LNCAP (cell line): ENCODE data around the gene MYL5.

Experiments
- CTCF ChIP-seq: fragments of 450-650 bp; IDR thresholded peaks from 2 replicates; pipeline ENCODE4 v1.5.1; 2017; ENCODE audit warnings: mild to moderate bottlenecking

Gene MYL5

DNA sequence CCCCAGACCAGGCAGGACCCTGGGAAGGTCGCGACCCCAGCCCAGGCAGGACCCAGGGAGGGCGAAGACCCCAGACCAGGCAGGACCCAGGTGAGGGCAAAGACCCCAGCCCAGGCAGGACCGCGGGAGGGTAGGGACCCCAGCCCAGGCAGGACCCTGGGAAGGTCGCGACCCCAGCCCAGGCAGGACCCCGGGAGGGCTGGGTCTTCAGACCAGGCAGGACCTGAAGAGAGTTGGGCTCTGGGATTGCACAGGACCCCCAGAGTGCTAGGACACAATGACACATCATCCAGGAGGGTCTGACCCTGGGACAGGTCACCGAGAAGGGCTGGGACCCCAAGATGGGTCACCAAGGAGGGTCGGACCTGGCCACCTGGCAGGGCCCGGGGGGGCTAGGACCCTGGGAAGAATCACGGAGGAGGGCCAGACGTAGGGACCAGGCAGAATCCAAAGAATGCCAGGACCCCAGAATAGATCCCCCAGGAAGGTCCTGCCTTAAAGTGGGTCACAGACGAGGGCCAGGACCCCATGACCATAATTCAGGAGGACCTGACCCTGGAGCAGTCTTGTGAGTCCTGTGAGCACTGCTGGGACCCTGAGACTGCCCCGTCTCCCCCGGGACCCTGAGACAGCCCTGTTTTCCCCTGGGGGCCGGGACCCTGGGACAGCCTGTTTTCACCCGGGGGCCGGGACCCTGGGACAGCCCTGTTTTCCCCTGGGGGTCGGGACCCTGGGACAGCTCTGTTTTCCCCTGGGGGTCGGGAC lies 32.7 kb downstream of the MYL5 start:
- TF ChIP-seq CTCF: no peak

GRCh38 chr4:707929-708630 lies 33.7 kb downstream of the MYL5 start:
- TF ChIP-seq CTCF: no peak

DNA sequence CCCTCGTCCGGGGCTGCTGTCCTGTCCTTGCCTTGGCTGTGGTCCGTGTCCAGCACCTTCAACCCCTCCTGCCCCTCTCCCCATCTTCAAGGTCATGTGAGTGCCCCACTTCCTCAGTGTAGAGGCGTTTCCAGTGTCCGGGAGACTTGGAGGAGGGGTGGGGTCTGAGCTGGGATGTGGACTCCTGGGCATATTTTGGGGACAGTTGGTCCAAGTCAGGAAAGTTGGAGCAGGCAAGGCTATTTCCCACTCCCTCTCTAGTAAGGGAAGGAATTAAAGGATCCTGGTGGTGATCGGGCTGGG lies 34.2 kb downstream of the MYL5 start:
- TF ChIP-seq CTCF: no peak

DNA sequence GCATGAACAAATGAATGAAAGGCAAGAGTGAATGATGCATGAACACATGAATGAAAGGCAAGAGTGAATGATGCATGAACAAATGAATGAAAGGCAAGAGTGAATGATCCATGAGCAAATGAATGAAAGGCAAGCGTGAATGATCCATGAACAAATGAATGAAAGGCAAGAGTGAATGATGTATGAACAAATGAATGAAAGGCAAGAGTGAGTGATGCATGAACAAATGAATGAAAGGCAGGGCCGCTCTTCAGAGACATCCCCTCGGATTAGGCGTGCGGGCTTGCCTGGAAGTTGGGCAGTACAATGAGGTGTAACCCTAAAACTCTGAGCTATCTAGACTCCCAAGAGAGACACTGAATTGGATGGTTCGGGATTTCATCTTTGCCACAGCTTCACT lies 35.0 kb downstream of the MYL5 start:
- no peak for TF ChIP-seq CTCF

DNA sequence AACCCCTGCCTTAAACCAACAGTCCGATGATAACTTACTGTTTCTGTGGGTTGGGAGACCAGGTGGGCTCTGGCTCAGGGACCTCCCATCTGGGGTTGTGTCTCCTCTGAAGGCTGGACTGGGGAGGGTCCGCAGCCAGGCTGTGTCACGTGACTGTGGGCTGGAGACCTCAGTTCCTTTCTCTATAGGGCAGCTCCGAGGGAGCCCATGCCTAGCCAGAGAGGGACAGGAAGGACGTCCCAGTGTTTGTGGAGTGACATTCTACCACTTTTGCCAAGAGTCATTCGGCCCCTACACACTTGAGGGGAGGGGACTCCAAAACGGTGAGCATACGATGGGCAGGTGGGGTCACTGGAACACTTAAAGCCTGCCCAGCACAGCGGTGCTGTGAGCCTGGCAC lies 35.8 kb downstream of the MYL5 start:
- TF ChIP-seq CTCF: no peak

- TF ChIP-seq CTCF: no peak
Observed at GRCh38 chr4:710916-711315, 36.6 kb downstream of the MYL5 start.

DNA sequence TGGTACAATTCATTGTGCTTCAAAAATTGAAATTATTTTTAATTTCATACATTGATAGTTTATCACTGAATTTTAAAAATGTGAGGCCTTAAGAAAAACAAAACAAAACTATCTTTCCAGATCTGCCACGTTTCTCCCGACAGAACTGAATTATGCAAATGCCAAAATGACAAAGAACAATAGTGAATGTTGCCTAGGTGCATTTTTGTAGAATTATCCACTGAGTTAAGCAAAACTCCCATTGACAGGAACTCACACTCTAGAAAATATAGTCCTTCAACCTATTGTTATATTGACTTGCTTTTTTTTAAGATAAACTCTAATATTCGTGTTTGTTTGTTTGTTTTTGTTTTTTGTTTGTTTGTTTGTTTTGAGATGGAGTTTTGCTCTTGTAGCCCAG lies 37.8 kb downstream of the MYL5 start:
- no peak for TF ChIP-seq CTCF
